ENCODE data around the gene FPGS.

DNA sequence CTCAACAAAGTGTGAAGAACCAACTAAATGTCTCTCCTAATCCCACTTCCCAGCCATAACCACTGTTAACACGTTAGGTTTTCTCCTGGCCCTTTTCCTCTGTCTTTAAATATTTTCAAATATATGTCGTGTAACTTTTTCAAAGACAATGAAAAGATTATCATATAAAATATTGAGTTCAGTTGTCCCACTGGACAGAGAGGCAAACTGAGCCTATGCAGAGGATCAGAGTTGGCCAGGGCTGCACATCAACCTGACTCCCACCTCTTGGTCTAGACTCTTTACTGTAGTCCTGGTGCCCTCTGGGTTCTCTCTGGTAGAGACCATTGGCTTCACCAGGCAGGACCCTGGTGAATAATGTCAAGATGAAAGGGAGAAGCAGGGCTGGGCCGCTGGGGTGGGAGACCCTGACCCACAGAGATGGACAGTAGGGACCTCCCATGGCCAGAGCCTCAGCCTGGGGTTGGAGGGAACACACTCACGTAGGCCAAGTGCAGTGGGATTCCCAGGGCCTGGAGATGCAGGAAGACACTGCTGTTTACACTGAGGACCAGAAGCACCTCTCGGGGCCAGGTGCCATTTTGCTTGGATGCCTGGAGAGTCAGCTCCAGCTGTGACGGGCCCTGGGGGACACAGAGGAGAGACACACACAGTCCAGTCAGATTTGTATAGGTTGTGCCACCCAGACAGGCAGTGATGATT lies 26.7 kb downstream of the FPGS start:
- no peak for TF ChIP-seq POLR2A (IDR thresholded peaks at IDR 0.05)
- TF ChIP-seq CTCF (IDR thresholded peaks at IDR 0.05): no peak
- TF ChIP-seq EP300 (IDR thresholded peaks at IDR 0.05): no peak

All from gastroesophageal sphincter (tissue), 3 donors.